Stimulated activated naive CD8-positive, alpha-beta T cell treated with anti-CD3 and anti-CD28 coated beads, Interleukin-15, Interleukin-2, amounts not matched to agents 100 ng/mL and 50 ng/mL, for 24 hours (primary cell): ENCODE results near the gene CACNG8.

Experiments used
- H3K27ac Mint-ChIP-seq: one replicate; pipeline ENCODE4 v1.8.0; 2021; ENCODE audit warnings: mild to moderate bottlenecking, mixed read lengths
- H3K27me3 Mint-ChIP-seq: one replicate; pipeline ENCODE4 v1.8.0; 2021; ENCODE audit warnings: mixed read lengths
- H3K36me3 Mint-ChIP-seq: one replicate; pipeline ENCODE4 v1.8.0; 2021; ENCODE audit warnings: low read depth, mixed read lengths
- H3K4me1 Mint-ChIP-seq: one replicate; pipeline ENCODE4 v1.8.0; 2021; ENCODE audit warnings: low read depth, mixed read lengths
- H3K4me3 Mint-ChIP-seq: one replicate; pipeline ENCODE4 v1.8.0; 2021; ENCODE audit warnings: mild to moderate bottlenecking, mixed read lengths
- H3K9me3 Mint-ChIP-seq: one replicate; pipeline ENCODE4 v1.8.0; 2021; ENCODE audit warnings: mixed read lengths

CACNG8 gene

DNA sequence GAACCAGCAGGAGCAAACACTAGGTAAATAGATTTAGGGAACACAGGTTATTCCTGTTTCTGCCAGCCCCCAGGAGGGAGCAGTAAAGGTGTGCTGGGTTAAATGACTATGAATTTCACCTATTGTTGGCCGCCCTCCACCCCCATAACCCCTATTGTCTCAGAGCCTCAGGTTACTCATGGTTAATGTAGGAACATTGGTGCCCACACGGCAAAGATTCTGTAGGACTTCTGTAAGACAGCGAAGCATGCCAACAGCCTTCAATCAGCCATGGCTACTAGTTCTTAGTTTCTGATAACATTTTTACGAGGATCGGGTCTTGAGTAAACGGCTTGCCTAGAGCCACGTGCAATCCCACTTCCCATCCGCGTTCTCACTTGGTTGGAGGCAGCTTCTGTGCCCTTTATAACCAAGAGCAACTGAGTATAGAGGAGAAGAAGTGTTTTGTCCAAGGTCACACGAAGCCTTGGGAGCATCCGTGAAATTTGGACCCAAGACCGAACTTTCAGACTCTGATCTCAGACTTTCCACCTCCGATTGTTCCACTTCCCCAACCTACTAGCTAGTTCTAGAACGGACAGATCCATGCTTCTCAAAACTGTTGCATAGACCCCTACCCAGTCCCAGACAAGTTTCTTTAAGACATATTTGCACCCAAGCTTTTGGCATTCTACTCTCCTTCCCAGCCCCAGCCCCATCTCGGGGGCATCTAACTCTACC is 5.1 kb upstream of the CACNG8 start:
- Mint-ChIP-seq H3K36me3 (no peaks in the 10 kb centered on the region), H3K27me3 (peaks cover 61% of the 10 kb centered on the region), H3K9me3 (no peaks in the 10 kb centered on the region), H3K4me1 (no peaks in the 10 kb centered on the region), H3K27ac (no peak overlapping the region), H3K4me3 (no peak overlapping the region)

DNA sequence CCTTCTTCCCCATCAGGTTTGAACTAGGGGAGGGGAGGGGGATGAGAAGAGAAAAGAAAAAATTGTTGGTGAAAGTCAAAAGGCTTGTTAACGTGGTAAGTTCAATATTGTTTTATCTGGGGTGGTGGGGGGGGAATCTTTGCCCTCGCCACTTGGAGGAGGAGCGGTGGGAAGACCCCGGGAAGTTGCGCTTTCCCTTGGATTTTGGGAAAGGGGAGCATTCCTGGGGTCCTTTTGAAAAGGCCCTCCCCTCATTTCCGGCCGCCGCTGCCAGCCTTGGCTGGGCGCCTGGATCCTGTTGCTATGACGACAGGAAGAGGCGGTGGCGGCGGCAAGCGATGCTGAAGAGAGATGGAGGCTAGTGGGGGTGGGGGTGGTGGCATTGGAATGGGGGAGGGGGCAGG is 4.6 kb upstream of the CACNG8 start:
- Mint-ChIP-seq H3K9me3 (no peaks in the 10 kb centered on the region), H3K27ac (no peak overlapping the region), H3K27me3 (peaks cover 61% of the 10 kb centered on the region), H3K36me3 (no peaks in the 10 kb centered on the region), H3K4me3 (no peak overlapping the region), H3K4me1 (no peaks in the 10 kb centered on the region)

DNA sequence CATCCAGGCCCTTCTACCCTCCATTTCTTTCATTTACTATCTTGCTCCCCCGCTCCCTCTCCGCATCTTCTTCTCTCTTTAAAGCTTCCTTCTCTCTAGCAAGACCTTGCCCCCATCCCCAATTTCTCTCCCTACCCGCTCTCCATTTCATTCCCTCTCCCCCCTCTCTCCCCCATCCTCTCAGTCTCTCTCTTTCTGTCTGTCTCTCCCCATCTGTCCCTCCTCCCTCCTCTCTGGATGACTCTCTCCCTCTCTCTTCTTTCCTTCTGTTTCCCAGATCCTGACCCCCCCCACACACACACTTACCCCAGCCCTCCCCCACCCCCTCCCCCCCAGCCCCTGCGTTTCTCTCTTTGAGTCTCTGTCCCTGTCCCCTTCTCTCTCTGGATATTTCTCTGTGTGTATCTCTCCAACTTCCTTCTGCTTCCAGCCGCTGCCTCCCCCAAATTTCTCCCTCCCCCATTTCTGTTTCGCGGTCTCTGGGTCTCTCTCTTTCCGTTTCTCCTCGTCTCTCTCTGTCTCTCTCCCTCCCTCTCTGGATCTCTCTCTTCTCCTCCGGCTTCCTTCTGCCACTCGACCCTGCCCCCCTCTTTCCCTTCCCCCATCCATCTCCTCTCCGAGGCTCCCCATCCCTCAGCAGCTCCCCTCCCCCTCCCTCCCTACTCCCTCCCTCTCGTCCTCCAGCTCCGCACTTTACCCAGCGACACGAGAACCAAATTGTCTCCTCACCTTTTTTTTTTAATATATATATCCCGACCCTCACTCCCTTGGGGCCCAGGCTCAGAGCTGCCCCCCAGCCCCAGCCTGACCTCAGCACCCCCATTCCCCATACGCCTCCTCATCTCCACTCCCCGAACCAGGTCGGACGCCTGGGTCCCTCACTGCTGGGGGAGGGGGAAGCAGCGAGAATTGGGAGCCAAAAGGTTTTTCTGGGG is 3.6 kb upstream of the CACNG8 start:
- no peak overlapping the region for H3K4me3 Mint-ChIP-seq
- no peaks in the 10 kb centered on the region for H3K9me3 Mint-ChIP-seq
- H3K27me3 Mint-ChIP-seq = peaks cover 68% of the 10 kb centered on the region
- no peaks in the 10 kb centered on the region for H3K36me3 Mint-ChIP-seq
- no peak overlapping the region for H3K27ac Mint-ChIP-seq
- no peaks in the 10 kb centered on the region for H3K4me1 Mint-ChIP-seq

DNA sequence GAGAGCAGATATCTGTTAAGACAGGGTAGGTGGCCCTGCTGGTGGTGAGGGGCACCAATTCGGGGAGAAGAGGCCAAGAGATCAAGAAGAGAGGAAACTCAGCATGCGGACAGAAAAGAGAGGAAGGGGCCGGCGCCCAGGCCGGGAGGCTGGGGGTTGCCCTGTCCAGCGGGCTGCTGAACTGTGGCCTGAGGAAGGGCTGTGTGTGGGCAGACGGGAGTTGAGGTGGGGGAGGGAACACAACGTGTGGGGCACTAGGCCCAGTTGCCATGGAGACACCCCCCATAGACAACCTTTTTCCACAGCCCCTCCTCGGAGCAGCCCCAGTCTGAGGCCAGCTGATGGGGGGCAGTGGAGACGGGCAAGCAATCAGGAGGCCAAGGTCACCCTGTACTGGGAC is 2.5 kb upstream of the CACNG8 start:
- Mint-ChIP-seq H3K36me3 (no peaks in the 10 kb centered on the region), H3K4me3 (no peak overlapping the region), H3K9me3 (no peaks in the 10 kb centered on the region), H3K4me1 (no peaks in the 10 kb centered on the region), H3K27ac (no peak overlapping the region), H3K27me3 (peaks cover 74% of the 10 kb centered on the region)

DNA sequence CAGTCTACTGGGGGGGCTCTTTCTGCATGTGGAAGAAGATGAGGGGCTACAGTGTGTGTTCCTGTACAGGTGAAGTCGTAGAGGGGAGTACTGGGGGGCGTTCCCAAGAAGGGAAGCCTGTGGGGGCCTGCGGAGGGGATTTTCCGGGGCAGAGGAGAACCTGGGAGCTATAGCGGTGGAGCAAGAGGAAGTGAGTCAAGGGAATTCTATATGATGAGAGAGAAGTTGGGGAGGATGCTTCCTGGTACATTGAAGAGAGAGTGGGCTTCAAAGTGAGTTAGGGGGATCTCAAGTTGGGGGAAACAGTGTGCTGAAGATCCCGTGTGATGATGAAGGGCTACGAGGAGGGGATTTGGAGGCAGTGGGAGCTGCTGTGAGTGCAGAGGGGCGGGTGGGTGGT is 1.9 kb upstream of the CACNG8 start:
- no peaks in the 10 kb centered on the region for H3K36me3 Mint-ChIP-seq
- no peaks in the 10 kb centered on the region for H3K9me3 Mint-ChIP-seq
- H3K27me3 Mint-ChIP-seq = peaks cover 74% of the 10 kb centered on the region
- H3K4me1 Mint-ChIP-seq = no peaks in the 10 kb centered on the region
- H3K27ac Mint-ChIP-seq = no peak overlapping the region
- H3K4me3 Mint-ChIP-seq = no peak overlapping the region

DNA sequence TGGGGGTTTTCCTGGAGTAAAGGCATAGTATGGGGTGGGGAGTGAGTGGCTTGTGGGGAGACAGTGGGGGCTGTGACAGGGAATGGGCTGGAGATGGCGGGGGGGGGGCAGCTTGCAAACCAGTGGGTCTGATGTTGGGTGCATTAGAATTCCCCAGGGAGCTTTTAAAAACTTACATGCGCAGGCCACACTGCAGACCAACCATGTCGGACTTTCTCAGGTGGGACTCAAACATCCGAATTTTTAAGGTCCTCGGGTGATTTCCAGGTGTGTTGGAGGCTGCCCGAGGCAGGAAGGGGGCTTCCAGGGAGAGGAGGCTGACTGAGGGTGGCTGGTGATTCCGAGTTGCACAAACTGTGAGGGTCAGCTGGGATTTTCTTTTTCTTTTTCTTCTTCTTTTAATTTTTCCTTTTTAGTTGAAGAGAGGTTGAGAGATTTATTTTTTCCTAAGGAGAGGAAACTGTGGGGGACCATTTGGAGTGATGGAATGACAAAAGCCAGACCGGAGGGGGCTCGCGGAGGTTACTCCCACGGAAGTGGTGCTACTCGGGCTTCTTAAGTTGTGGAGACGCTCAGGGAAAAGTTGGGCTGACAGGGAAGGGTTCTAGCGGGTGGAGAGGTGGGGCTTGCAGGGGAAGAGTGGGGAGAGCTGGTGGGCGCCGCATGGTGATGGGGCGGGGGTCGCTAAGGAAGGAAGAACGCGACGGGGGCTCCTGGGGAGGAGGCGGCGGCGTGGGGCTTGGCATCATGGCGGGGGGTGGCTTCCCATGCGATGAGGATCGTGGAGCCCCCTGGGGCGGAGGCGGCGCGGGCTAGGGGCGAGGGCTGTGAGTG is 997 bp upstream of the CACNG8 start:
- H3K27ac Mint-ChIP-seq = no peak overlapping the region
- no peaks in the 10 kb centered on the region for H3K36me3 Mint-ChIP-seq
- no peaks in the 10 kb centered on the region for H3K9me3 Mint-ChIP-seq
- peaks cover 79% of the 10 kb centered on the region for H3K27me3 Mint-ChIP-seq
- no peaks in the 10 kb centered on the region for H3K4me1 Mint-ChIP-seq
- no peak overlapping the region for H3K4me3 Mint-ChIP-seq

DNA sequence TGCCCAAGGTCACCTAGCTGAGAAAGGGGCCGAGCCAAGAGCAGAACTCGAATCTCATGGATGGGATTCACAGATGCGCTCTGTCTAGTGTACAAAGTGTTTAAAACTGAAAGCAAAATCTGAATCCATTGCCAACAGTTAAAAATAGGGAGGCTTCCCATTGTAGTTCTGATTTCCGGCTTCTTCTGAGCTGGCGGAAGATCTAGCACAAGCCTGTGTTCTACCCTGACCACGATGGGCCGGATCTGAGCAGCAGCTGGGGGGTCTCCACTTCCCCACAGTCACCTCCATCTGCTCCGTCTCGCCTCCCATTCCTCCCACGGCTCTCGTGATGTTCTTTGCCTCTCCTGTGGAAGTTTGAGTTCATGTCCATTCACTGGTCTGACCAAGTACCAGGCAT is 2.4 kb downstream of the CACNG8 start:
- Mint-ChIP-seq H3K4me1 (no peaks in the 10 kb centered on the region), H3K27me3 (peaks cover 60% of the 10 kb centered on the region), H3K9me3 (no peaks in the 10 kb centered on the region), H3K4me3 (no peak overlapping the region), H3K27ac (no peak overlapping the region), H3K36me3 (no peaks in the 10 kb centered on the region)

DNA sequence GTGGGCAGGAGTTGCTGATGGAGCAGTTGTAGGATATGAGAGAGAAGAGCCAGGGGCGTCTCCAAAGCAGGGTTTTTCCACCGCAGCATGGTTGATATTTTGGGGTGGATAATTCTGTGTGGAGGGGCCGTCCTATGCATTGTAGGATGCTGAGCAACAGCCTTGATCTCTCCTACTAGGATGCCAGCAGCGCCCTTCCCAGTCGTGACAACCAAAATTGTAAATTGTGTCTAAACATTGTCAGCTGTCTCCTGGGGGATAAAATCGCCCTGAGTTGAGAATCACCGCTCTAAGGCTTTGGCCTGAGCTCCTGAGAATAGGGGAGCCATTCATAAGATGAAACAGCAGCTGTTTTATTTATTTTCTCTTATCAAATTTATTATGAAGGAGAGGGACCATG is 4.2 kb downstream of the CACNG8 start:
- Mint-ChIP-seq H3K4me3 (no peak overlapping the region), H3K4me1 (no peaks in the 10 kb centered on the region), H3K36me3 (no peaks in the 10 kb centered on the region), H3K9me3 (no peaks in the 10 kb centered on the region), H3K27ac (no peak overlapping the region), H3K27me3 (peaks cover 49% of the 10 kb centered on the region)

DNA sequence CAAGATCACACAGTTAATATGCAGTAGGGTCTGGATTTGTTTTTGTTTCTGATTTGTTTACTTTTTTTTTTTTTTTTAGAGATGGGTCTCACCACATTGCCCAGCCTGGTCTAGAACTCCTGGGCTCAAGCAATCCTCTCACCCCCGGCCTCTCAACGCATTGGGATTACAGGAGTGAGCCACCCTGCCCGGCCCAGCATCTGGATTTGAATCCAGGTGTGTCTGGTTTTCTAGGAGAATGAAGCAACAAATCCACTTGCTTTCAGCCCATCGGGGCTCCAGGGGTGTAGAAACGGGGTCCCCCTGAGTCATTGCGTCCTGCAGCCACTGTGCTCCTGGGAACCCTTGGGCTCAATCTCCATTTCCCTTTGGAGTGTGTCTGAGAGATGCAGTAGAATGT is 6.6 kb downstream of the CACNG8 start:
- Mint-ChIP-seq H3K27me3 (peaks cover 42% of the 10 kb centered on the region), H3K27ac (no peak overlapping the region), H3K36me3 (no peaks in the 10 kb centered on the region), H3K4me3 (no peak overlapping the region), H3K9me3 (no peaks in the 10 kb centered on the region), H3K4me1 (no peaks in the 10 kb centered on the region)

DNA sequence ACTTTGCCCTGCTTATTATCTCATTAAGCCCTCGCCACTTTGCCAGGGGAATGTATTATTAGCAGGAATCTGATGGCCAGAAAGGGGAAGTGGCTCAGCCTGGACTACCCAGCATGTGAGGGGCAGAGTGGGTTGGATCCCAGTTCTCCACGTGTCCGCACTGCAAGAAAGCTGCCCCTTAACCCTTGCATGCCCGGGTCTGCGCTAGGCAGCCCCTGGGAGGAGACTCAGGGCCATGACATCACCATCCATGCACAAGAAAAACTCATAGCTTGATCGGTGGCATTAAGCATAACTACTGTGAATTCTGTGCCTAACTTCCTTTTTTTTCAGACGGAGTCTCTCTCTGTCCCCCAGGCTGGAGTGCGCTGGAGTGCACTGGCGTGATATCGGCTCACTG is 8.9 kb downstream of the CACNG8 start:
- Mint-ChIP-seq H3K9me3 (no peaks in the 10 kb centered on the region), H3K27ac (no peak overlapping the region), H3K4me1 (no peaks in the 10 kb centered on the region), H3K36me3 (no peaks in the 10 kb centered on the region), H3K27me3 (peaks cover 27% of the 10 kb centered on the region), H3K4me3 (no peak overlapping the region)

DNA sequence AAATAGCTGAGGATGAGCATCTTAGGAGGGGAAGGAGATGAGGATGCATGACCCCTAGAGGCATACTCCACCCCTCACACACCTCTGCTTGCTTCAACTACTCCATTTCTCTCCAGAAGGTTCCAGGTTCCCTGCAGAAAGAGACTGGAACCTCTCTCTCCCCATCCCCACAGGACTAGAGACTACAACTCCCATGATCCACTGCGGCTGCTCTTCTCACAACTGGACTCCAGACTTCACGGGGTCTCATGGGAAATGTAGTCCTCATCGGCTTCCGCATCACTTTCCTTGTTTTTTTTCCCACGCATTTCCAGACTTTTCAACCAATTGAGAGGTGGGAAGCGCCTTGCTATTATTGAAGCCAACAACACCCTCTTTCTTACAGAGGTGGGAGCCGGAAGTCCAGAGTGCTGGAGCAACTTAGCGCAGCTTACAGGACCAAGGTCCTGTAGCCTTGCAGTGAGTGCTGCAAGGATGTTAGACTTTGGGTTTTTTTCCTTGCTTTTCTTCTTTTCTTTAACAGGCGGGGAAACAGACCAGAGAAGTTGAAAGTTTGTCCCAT is 14.8 kb downstream of the CACNG8 start:
- no peaks in the 10 kb centered on the region for H3K9me3 Mint-ChIP-seq
- no peaks in the 10 kb centered on the region for H3K36me3 Mint-ChIP-seq
- peak overlapping the region; percentile 74 for H3K4me3 Mint-ChIP-seq
- H3K27me3 Mint-ChIP-seq = peaks cover 52% of the 10 kb centered on the region
- no peak overlapping the region for H3K27ac Mint-ChIP-seq
- peaks cover 34% of the 10 kb centered on the region for H3K4me1 Mint-ChIP-seq

DNA sequence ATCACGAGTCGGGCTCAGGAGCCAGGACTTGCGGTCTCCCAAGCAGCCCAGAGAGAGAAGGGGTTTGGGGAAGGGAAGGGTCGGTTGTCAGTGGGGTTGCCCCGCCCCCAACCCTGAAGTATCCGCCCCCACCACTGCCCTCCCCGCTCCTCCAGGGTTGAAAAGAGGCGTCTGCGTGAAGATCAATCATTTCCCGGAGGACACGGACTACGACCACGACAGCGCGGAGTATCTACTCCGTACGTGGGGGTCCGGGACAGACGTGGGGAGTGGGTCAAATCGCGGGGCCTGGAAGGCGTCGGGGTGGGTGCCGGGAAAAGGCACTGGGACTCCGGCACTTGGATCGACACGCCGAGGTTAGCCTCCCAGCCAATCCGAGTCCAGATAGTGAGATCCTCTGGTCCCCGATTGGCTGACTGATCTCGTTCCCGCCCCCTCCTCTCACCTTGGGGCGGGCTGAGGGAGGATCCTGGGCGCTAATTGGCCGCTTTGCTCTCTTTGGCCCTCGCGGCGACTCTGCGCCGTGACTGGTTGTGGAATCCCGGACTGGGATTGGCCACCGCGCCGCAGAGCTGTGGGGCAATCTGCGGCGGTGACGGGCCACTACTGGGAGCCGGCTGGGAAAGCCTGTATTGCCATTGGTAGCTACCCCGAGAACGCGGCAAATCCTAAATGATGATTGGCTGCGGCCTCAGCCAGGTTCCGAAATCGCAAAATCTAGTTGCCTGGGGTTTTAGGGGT is 15.4 kb downstream of the CACNG8 start:
- no peak overlapping the region for H3K27ac Mint-ChIP-seq
- H3K4me3 Mint-ChIP-seq = peak overlapping the region; percentile 74
- no peaks in the 10 kb centered on the region for H3K9me3 Mint-ChIP-seq
- H3K27me3 Mint-ChIP-seq = peaks cover 52% of the 10 kb centered on the region
- peaks cover 34% of the 10 kb centered on the region for H3K4me1 Mint-ChIP-seq
- no peaks in the 10 kb centered on the region for H3K36me3 Mint-ChIP-seq

DNA sequence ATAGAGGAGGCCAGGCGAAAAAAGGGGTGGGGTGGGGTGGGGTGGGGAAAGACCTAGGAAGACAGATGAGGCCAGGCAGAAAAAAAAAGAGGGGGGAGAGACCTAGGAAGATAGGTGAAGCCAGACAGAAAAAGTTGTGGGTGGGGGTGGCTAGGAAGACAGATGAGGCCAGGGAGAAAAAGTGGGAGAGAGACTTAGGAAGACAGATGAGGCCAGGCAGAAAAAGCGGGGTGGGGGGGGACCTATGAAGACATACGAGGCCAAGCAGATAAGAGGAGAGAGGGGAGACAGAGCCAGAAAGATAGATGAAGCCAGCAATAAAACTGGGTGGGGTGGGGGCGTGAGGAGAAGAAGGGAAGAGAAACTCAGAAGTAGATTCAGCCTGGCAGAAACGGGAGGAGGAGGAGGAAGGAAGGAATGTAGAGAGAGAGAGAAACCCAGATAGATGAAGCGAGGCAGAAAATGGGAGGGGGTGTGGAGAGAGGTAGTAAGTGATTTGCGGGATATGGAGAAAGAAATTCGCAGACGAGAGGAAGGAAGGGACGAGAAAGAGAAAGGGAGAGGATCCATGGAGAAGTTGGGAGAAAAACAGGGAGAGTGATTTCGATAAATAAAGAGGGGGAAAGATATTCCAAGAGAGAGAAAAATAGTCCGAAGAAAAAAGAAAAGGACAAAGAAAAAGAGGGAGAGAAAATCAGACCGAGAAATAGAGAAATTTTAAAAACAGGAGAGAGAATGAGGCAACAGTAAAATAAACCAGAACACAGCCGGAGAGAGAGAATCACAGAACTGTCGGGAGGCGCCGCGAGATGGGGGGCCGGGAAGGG is 16.5 kb downstream of the CACNG8 start:
- no peaks in the 10 kb centered on the region for H3K36me3 Mint-ChIP-seq
- H3K4me3 Mint-ChIP-seq = peak overlapping the region; percentile 3
- H3K4me1 Mint-ChIP-seq = peaks cover 34% of the 10 kb centered on the region
- no peak overlapping the region for H3K27ac Mint-ChIP-seq
- no peaks in the 10 kb centered on the region for H3K9me3 Mint-ChIP-seq
- peaks cover 47% of the 10 kb centered on the region for H3K27me3 Mint-ChIP-seq
